Astrocyte of the spinal cord (primary cell): ENCODE results near the gene PODN.

Source experiments
- DNase-seq: peaks from one replicate; pipeline ENCODE4 v3.0.0; 2011; ENCODE audit warnings: low read depth, low spot score
- H3K4me3 ChIP-seq: 2 replicates; pipeline ENCODE4 v1.5.1; 2011; ENCODE audit warnings: low read depth, mild to moderate bottlenecking, low read length, moderate library complexity
- CTCF ChIP-seq: IDR thresholded peaks from 2 replicates; pipeline ENCODE4 v1.5.1; 2012; ENCODE audit warnings: low read depth, mild to moderate bottlenecking, low read length, inconsistent platforms
- in situ Hi-C: cut with HindIII; loops from 2 replicates; pipeline ENCODE4 v1.10.0; 2017; ENCODE audit warnings: low sequenced_read_pairs

Gene PODN

GRCh38 chr1:53087332-53088285 is 25.6 kb downstream of the PODN start:
- no peak for DNase-seq
- no peak overlapping the region for H3K4me3 ChIP-seq
- in situ Hi-C loops, result no loop called here
- TF ChIP-seq CTCF, result no peak

- no peak for TF ChIP-seq CTCF
- in situ Hi-C loops, result no loop called here
- no peak for DNase-seq
- H3K4me3 ChIP-seq, result no peak overlapping the region
Observed at GRCh38 chr1:53088616-53089300, 26.7 kb downstream of the PODN start.

GRCh38 chr1:53089478-53090226 is 27.6 kb downstream of the PODN start:
- in situ Hi-C loops, result no loop called here
- TF ChIP-seq CTCF, result no peak
- H3K4me3 ChIP-seq, result no peak overlapping the region
- no peak for DNase-seq

- H3K4me3 ChIP-seq, result no peak overlapping the region
- in situ Hi-C loops, result no loop called here
- no peak for TF ChIP-seq CTCF
- DNase-seq, result no peak
Observed at GRCh38 chr1:53090227-53091147, 28.5 kb downstream of the PODN start.

GRCh38 chr1:53091841-53092645 is 30.0 kb downstream of the PODN start:
- no peak for DNase-seq
- in situ Hi-C loops, result no loop called here
- no peak overlapping the region for H3K4me3 ChIP-seq
- no peak for TF ChIP-seq CTCF
